HL-60 (cell line): Measurements from ENCODE around the gene ZIC4.

Experiments
- DNase-seq, 2 experiments: peaks; one replicate each; pipeline ENCODE4 v3.0.0-alpha.2; 2010 to 2020; ENCODE audit warnings: low read depth in 1 of 2, low spot score in 1 of 2
- H3K27ac ChIP-seq: fragments of 250-450 bp; sonication (Bioruptor Pico); replicated peaks from 2 replicates; pipeline ENCODE4 v1.5.1; 2020; ENCODE audit warnings: mild to moderate bottlenecking, moderate library complexity
- H3K27me3 ChIP-seq: fragments of 250-450 bp; sonication (Bioruptor Pico); 2 replicates; pipeline ENCODE4 v1.5.1; 2021; ENCODE audit warnings: mild to moderate bottlenecking, moderate library complexity; ENCODE audit not compliant: insufficient read depth, poor library complexity, severe bottlenecking
- H3K4me3 ChIP-seq: replicated peaks from 2 replicates; pipeline ENCODE4 v1.5.1; 2011; ENCODE audit warnings: mild to moderate bottlenecking, control low read depth, low read length; ENCODE audit not compliant: insufficient read depth
- CTCF ChIP-seq: IDR thresholded peaks from one replicate; pipeline ENCODE4 v1.5.1; 2011; ENCODE audit warnings: low read length, control low read depth, inconsistent platforms; ENCODE audit not compliant: insufficient read depth
- GABPA ChIP-seq: IDR thresholded peaks from 2 replicates; pipeline ENCODE4 v1.6.1; 2012; ENCODE audit warnings: low read depth
- POLR2AphosphoS5 ChIP-seq: IDR thresholded peaks from 2 replicates; pipeline ENCODE4 v1.6.1; 2012; ENCODE audit warnings: low read depth
- REST ChIP-seq: IDR thresholded peaks from 2 replicates; pipeline ENCODE4 v1.6.1; 2012; ENCODE audit warnings: low read depth; ENCODE audit not compliant: insufficient replicate concordance
- SPI1 ChIP-seq: IDR thresholded peaks from 2 replicates; pipeline ENCODE4 v1.6.1; 2012; ENCODE audit warnings: low read depth, mild to moderate bottlenecking, borderline replicate concordance

The ZIC4 gene

GRCh38 chr3:147428754-147429153 is 22.4 kb upstream of the ZIC4 start:
- H3K27me3 ChIP-seq, result peaks cover 13% of the 10 kb centered on the region
- no peak for DNase-seq
- no peak for TF ChIP-seq SPI1
- no peak for TF ChIP-seq GABPA
- no peak for TF ChIP-seq POLR2AphosphoS5
- TF ChIP-seq CTCF, result no peak
- TF ChIP-seq REST, result no peak
- H3K4me3 ChIP-seq, result no peak overlapping the region
- H3K27ac ChIP-seq, result no peak overlapping the region

- H3K4me3 ChIP-seq, result no peak overlapping the region
- H3K27ac ChIP-seq, result no peak overlapping the region
- DNase-seq, result no peak
- H3K27me3 ChIP-seq, result peaks cover 18% of the 10 kb centered on the region
- TF ChIP-seq POLR2AphosphoS5, result no peak
- no peak for TF ChIP-seq CTCF
- no peak for TF ChIP-seq REST
- no peak for TF ChIP-seq GABPA
Measured at GRCh38 chr3:147428326-147428725, 22.0 kb upstream of the ZIC4 start.

DNA sequence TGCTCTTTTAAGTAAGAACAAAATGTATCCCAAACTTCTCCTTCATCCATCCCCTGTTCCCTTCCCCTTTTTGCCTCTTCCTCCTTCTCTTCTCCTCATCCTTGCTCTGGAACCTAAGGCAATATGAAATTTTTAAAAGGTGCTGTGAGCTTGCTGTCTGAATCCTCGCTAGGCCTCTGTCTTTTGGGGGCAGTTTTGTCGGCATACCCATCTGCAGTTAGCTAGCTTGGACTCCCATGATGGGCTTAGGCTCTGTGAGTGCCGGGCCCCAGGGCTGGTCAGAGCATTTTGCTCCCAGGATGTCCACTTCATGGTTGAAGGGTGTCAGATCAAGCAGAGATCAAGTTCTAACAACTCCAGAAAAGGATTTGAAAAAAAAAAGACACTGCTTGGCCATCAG is 21.4 kb upstream of the ZIC4 start:
- no peak for TF ChIP-seq POLR2AphosphoS5
- TF ChIP-seq REST, result no peak
- TF ChIP-seq SPI1, result no peak
- TF ChIP-seq CTCF, result no peak
- TF ChIP-seq GABPA, result no peak
- DNase-seq, result no peak
- Histone ChIP-seq H3K4me3 (no peak overlapping the region), H3K27ac (no peak overlapping the region), H3K27me3 (peaks cover 23% of the 10 kb centered on the region)
